AG04450 (cell line): Measurements from ENCODE around the gene LNPEP. TPM values are rescaled to one million over a fixed set of nuclear protein-coding genes. Genes with fewer than 3 reads are reported as not detected.

ENCODE experiments used
- CTCF ChIA-PET: fragments of 300-600, 350-600 bp; formaldehyde crosslinking; extraction: SDS; loops from one replicate; lab custom pipeline; 2022; ENCODE audit warnings: antibody characterized with exemption, inconsistent platforms; lab: Charles Lee
- POLR2A ChIA-PET: fragments of 350-600 bp; formaldehyde crosslinking; extraction: SDS; loops from one replicate; lab custom pipeline; 2021; ENCODE audit warnings: antibody characterized with exemption, inconsistent platforms; lab: Yijun Ruan, JAX
- DNase-seq: peaks from one replicate; pipeline ENCODE4 v3.0.0-alpha.2; 2011; ENCODE audit warnings: low read depth, low spot score
- H3K27ac ChIP-seq: one replicate; pipeline ENCODE4 v1.5.1; 2012; ENCODE audit warnings: low read depth, low read length, control low read depth
- H3K27me3 ChIP-seq: one replicate; pipeline ENCODE4 v1.6.0; 2012; ENCODE audit warnings: low read length; ENCODE audit not compliant: control insufficient read depth, insufficient read depth
- H3K4me3 ChIP-seq: 2 replicates; pipeline ENCODE4 v1.5.1; 2011; ENCODE audit warnings: mild to moderate bottlenecking, low read depth, low read length, control low read depth
- H3K9me3 ChIP-seq: 2 replicates; pipeline ENCODE4 v1.5.1; 2012; ENCODE audit warnings: low read length; ENCODE audit not compliant: control insufficient read depth, insufficient read depth
- polyA minus RNA-seq: library from RNA; depleted of rRNA, polyadenylated mRNA; stranded (reverse); fragments of >200 nt; gene quantifications from 2 replicates; pipeline ENCODE4 v1.2.3, GENCODE V29; 2011; rRNA and poly(A)+ RNA removed
- polyA plus RNA-seq: library from polyadenylated mRNA; depleted of rRNA; stranded (reverse); fragments of >200 nt; gene quantifications from 2 replicates; pipeline ENCODE4 v1.2.3, GENCODE V29; 2011; rRNA removed
- TF ChIP-seq, protein P1 (sequence below): IDR thresholded peaks from 2 replicates; pipeline ENCODE4 v1.5.1; 2011; ENCODE audit warnings: low read depth, low read length, control low read depth, inconsistent platforms

The LNPEP gene
- polyA plus RNA-seq (9.7 and 13.4 TPM in 2 replicates), polyA minus RNA-seq (27.8 and 43.0 TPM in 2 replicates)

DNA sequence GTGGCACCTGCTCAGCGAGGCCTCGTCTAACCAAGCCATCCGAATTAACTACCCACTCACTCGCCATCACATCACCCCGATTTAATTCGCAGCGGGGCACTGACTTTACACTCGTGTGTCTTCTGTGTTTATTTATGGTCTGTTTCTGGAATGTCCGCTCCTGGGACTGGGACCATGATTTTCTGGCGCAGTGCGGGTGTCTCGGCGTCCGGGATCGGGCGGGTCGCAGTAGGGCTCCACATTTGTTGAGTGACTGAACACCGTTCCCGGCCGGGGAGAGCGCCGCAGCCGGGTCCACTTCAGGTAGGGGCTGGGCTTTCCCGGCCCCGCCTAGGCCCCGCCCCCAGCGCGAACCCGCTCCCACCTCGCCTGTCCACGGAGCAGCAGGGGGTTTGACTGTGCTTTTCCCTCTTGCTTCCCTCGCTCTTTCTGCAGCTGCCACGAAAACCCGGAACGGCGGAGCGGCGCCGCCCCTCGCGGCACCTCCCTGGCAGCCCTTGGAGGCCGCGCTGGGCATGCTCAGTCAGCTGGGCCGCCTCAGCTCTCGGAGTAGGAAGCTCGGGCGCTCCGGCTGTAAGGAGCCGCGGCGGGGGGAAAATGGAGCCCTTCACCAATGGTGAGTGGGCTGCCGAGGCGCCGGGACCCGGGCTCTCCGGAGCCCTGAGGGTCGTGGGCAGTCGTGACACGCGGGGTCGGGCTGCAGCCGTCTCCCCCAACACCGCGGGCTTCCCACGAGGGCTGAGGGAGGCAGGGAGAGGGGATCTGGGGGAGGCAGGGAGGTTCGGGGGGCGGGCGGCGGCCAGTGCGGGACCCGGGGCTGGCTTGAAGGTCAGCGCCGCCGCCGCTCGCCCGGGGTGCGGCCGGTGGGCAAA is at the start of gene LNPEP:
Gene LNPEP, plus strand, starts transcription at position 522 of the 872 bp plus-strand sequence. Its CDS starts 76 bp downstream, at position 598.
- Histone ChIP-seq H3K27me3 (no peaks in the 10 kb centered on the region), H3K9me3 (no peaks in the 10 kb centered on the region; the same call in 1 of the 2 replicates), H3K27ac (peak within 1 kb of the TSS; percentile 97), H3K4me3 (peak within 1 kb of the TSS; percentile 88)
- CTCF ChIA-PET = interaction anchor here (0.6 to 1.4 kb wide), 3 partner anchors 13 to 225 kb away, joined by 3 to 8 read pairs (median 5); no protein-coding TSS in a partner anchor
- DNase-seq = peak; percentile 94
- POLR2A ChIA-PET = interaction anchor here (0.5 to 1.4 kb wide), 7 partner anchors 43 to 322 kb away, joined by 3 to 11 read pairs (median 3); partner anchors contain the start of gene ERAP1
- TF ChIP-seq, protein P1, sequence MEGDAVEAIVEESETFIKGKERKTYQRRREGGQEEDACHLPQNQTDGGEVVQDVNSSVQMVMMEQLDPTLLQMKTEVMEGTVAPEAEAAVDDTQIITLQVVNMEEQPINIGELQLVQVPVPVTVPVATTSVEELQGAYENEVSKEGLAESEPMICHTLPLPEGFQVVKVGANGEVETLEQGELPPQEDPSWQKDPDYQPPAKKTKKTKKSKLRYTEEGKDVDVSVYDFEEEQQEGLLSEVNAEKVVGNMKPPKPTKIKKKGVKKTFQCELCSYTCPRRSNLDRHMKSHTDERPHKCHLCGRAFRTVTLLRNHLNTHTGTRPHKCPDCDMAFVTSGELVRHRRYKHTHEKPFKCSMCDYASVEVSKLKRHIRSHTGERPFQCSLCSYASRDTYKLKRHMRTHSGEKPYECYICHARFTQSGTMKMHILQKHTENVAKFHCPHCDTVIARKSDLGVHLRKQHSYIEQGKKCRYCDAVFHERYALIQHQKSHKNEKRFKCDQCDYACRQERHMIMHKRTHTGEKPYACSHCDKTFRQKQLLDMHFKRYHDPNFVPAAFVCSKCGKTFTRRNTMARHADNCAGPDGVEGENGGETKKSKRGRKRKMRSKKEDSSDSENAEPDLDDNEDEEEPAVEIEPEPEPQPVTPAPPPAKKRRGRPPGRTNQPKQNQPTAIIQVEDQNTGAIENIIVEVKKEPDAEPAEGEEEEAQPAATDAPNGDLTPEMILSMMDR = no peak

GRCh38 chr5:96893342-96893741 is 42.5 kb upstream of the LNPEP start:
- Histone ChIP-seq H3K4me3 (no peak overlapping the region), H3K9me3 (no peaks in the 10 kb centered on the region), H3K27me3 (no peaks in the 10 kb centered on the region), H3K27ac (no peak overlapping the region)
- TF ChIP-seq, protein P1 = no peak
- CTCF ChIA-PET = interaction anchor here (1.2 to 2.1 kb wide), 2 partner anchors 24 to 103 kb away, joined by 3 to 9 read pairs; no protein-coding TSS in a partner anchor
- DNase-seq = peak; percentile 45
- POLR2A ChIA-PET = no interaction called here

- H3K9me3 ChIP-seq = no peaks in the 10 kb centered on the region
- ChIA-PET POLR2A (no interaction called here), CTCF (interaction anchor here (0.6 to 1.0 kb wide), 3 partner anchors 27 to 285 kb away, joined by 3 to 4 read pairs (median 3); no protein-coding TSS in a partner anchor)
- TF ChIP-seq, protein P1 = no peak
- no peak for DNase-seq
- H3K4me3 ChIP-seq = no peak overlapping the region
- H3K27ac ChIP-seq = no peak overlapping the region
- no peaks in the 10 kb centered on the region for H3K27me3 ChIP-seq
These were observed 39.6 kb upstream of the LNPEP start for GRCh38 chr5:96896276-96896675.

GRCh38 chr5:96896806-96897205 is 39.1 kb upstream of the LNPEP start:
- TF ChIP-seq, protein P1 = no peak
- H3K27ac ChIP-seq = no peak overlapping the region
- no peak overlapping the region for H3K4me3 ChIP-seq
- no peaks in the 10 kb centered on the region for H3K9me3 ChIP-seq
- DNase-seq = no peak
- H3K27me3 ChIP-seq = no peaks in the 10 kb centered on the region
- ChIA-PET CTCF (interaction anchor here (0.6 to 1.0 kb wide), 3 partner anchors 27 to 284 kb away, joined by 3 to 4 read pairs (median 3); no protein-coding TSS in a partner anchor), POLR2A (no interaction called here)
